HG03439 (cell line): Measurements from ENCODE around the gene RAP1GAP.

Experiments used
- ATAC-seq: cut with Tn5 transposase; IDR thresholded peaks from one replicate; pipeline ENCODE4 v1.9.1; 2021; ENCODE audit warnings: mild to moderate bottlenecking, moderate library complexity; ENCODE audit not compliant: unreplicated experiment

RAP1GAP gene

GRCh38 chr1:21614419-21615115, 54.6 kb downstream of the RAP1GAP start:
- ATAC-seq: no peak

GRCh38 chr1:21613072-21613867, 55.9 kb downstream of the RAP1GAP start:
- no peak for ATAC-seq

GRCh38 chr1:21612057-21612456, 57.1 kb downstream of the RAP1GAP start:
- ATAC-seq: no peak

- no peak for ATAC-seq
These were observed 58.0 kb downstream of the RAP1GAP start for GRCh38 chr1:21610989-21611785.

GRCh38 chr1:21610027-21610426, 59.1 kb downstream of the RAP1GAP start:
- ATAC-seq: no peak

GRCh38 chr1:21608798-21609197, 60.4 kb downstream of the RAP1GAP start:
- no peak for ATAC-seq

GRCh38 chr1:21607549-21608529, 61.3 kb downstream of the RAP1GAP start:
- peak; percentile 72 for ATAC-seq

- no peak for ATAC-seq
These were observed 63.0 kb downstream of the RAP1GAP start for GRCh38 chr1:21605964-21606705.

- ATAC-seq: no peak
These were observed 64.0 kb downstream of the RAP1GAP start for GRCh38 chr1:21605012-21605715.

GRCh38 chr1:21604208-21604957, 64.8 kb downstream of the RAP1GAP start:
- no peak for ATAC-seq

GRCh38 chr1:21603177-21604138, 65.7 kb downstream of the RAP1GAP start:
- ATAC-seq: no peak

- ATAC-seq: no peak
These were observed 67.7 kb downstream of the RAP1GAP start for GRCh38 chr1:21601278-21602048.

GRCh38 chr1:21599402-21599801, 69.8 kb downstream of the RAP1GAP start:
- ATAC-seq: no peak

- ATAC-seq: no peak
These were observed 70.3 kb downstream of the RAP1GAP start for GRCh38 chr1:21598904-21599303.

GRCh38 chr1:21598417-21598816, 70.7 kb downstream of the RAP1GAP start:
- no peak for ATAC-seq

GRCh38 chr1:21597753-21598152, 71.4 kb downstream of the RAP1GAP start:
- ATAC-seq: no peak
